Osteocyte (in vitro differentiated cells): Measurements from ENCODE around the gene ADGRB2. TPM values are rescaled to one million over a fixed set of nuclear protein-coding genes. Genes with fewer than 3 reads are reported as not detected.

Source experiments
- DNase-seq: peaks from one replicate; pipeline ENCODE4 v3.0.0; 2021; ENCODE audit warnings: mixed read lengths; ENCODE audit not compliant: unreplicated experiment; ENCODE audit errors: extremely low spot score
- H3K27ac Mint-ChIP-seq: one replicate; pipeline ENCODE4 v1.8.0; 2021; ENCODE audit warnings: mild to moderate bottlenecking, mixed read lengths; ENCODE audit not compliant: unreplicated experiment
- H3K27me3 Mint-ChIP-seq: one replicate; pipeline ENCODE4 v1.8.0; 2021; ENCODE audit warnings: mixed read lengths; ENCODE audit not compliant: unreplicated experiment
- H3K36me3 Mint-ChIP-seq: one replicate; pipeline ENCODE4 v1.8.0; 2021; ENCODE audit warnings: mixed read lengths; ENCODE audit not compliant: unreplicated experiment
- H3K4me1 Mint-ChIP-seq: one replicate; pipeline ENCODE4 v1.8.0; 2021; ENCODE audit warnings: mixed read lengths; ENCODE audit not compliant: unreplicated experiment
- H3K4me3 Mint-ChIP-seq: one replicate; pipeline ENCODE4 v1.8.0; 2021; ENCODE audit warnings: mild to moderate bottlenecking, moderate library complexity, mixed read lengths; ENCODE audit not compliant: unreplicated experiment
- H3K9me3 Mint-ChIP-seq: one replicate; pipeline ENCODE4 v1.8.0; 2021; ENCODE audit warnings: mixed read lengths; ENCODE audit not compliant: unreplicated experiment
- total RNA-seq: library from RNA; stranded (reverse); gene quantifications from 2 replicates; pipeline ENCODE4 v1.2.1, GENCODE V29; 2021
- TF ChIP-seq, protein P1 (sequence below): fragments of 200-600 bp; sonication (generic); IDR thresholded peaks from 2 replicates; pipeline ENCODE4 v1.5.0; 2021; ENCODE audit warnings: antibody characterized with exemption, mild to moderate bottlenecking, moderate library complexity

The ADGRB2 gene
- total RNA-seq, 1 donor from 2014 or later: 8.2 TPM

DNA sequence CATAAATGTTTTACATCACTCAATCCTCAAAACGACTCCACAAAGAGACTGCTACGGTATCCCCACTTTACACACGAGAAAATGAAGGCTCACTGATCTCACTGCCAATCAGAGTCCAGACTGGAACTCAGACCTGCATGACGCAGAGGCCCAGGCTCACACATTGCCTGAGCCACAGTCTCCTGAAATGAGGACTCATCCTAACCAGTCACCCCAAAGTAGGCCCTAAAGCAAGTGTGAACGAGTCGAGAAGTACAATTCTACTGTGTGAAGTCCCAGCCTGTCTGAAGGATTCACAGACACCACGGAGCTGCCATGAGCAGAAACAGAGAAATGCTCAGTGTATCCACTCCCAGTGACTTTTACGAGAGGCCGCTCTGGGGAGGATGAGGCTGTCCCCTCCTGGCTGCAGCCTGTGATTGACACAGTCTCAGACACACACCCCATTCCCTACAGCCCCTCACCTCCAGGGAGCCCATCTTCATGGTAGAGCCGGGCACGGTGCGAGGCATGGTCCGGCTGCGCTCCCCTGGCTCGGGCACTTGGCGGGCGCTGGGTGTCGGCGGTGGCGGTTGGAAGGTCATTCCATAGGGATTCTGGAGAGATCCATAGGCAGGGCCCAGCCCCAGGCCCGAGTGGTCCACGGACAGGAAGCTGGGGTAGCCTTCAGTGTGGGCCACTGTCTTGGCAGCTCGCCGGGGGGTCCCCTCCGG, 33.6 kb downstream of the ADGRB2 start:
- no peaks in the 10 kb centered on the region for H3K27me3 Mint-ChIP-seq
- no peaks in the 10 kb centered on the region for H3K4me1 Mint-ChIP-seq
- H3K36me3 Mint-ChIP-seq: no peaks in the 10 kb centered on the region
- no peak overlapping the region for H3K27ac Mint-ChIP-seq
- no peak for DNase-seq
- TF ChIP-seq, protein P1, sequence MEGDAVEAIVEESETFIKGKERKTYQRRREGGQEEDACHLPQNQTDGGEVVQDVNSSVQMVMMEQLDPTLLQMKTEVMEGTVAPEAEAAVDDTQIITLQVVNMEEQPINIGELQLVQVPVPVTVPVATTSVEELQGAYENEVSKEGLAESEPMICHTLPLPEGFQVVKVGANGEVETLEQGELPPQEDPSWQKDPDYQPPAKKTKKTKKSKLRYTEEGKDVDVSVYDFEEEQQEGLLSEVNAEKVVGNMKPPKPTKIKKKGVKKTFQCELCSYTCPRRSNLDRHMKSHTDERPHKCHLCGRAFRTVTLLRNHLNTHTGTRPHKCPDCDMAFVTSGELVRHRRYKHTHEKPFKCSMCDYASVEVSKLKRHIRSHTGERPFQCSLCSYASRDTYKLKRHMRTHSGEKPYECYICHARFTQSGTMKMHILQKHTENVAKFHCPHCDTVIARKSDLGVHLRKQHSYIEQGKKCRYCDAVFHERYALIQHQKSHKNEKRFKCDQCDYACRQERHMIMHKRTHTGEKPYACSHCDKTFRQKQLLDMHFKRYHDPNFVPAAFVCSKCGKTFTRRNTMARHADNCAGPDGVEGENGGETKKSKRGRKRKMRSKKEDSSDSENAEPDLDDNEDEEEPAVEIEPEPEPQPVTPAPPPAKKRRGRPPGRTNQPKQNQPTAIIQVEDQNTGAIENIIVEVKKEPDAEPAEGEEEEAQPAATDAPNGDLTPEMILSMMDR: no peak
- H3K4me3 Mint-ChIP-seq: no peak overlapping the region
- no peaks in the 10 kb centered on the region for H3K9me3 Mint-ChIP-seq

DNA sequence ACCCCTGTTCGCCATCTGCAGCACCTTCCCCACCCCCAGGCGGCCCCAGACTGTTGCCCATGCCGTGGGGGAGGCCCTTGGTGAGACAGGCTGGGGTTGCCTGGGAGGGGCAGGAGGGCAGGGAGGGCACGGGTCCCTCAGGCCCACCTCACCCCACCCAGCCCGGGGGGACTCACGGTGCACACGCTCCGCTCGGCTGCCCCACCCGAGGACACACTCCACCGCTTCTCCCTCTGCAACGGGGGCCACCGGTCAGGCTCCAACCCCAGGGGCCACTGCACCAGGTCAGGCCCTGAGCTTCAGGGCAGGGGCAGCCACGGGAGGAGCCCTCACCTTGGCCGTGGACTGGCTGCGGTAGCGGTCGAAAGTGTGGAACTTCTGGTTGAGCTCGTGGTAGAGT, 36.3 kb downstream of the ADGRB2 start:
- TF ChIP-seq, protein P1: no peak
- no peak for DNase-seq
- Mint-ChIP-seq H3K4me3 (no peak overlapping the region), H3K27ac (no peak overlapping the region), H3K27me3 (no peaks in the 10 kb centered on the region), H3K36me3 (no peaks in the 10 kb centered on the region), H3K4me1 (no peaks in the 10 kb centered on the region), H3K9me3 (no peaks in the 10 kb centered on the region)

DNA sequence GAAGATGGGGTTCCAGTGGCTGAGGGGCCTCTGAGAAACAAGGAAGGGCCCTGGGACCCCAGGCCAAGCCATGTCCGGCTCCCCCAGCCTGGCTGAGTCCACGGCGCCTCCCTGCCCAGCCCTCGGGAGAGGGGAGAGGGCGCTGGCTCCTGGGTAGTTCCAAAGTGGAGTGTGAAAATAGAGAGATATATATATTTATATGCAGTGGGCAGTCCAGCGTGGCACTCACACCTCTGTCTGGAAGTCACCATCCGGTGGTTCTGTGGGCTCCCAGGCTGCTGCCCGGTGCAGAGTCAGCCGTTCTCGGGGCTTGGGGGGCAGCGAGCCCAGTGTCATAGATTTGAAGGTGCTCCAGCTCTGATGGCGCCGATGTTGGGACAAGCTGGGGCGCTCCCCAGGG, 36.9 kb downstream of the ADGRB2 start:
- TF ChIP-seq, protein P1: no peak
- Mint-ChIP-seq H3K27me3 (no peaks in the 10 kb centered on the region), H3K36me3 (no peaks in the 10 kb centered on the region), H3K4me3 (no peak overlapping the region), H3K4me1 (no peaks in the 10 kb centered on the region), H3K27ac (no peak overlapping the region), H3K9me3 (no peaks in the 10 kb centered on the region)
- no peak for DNase-seq

DNA sequence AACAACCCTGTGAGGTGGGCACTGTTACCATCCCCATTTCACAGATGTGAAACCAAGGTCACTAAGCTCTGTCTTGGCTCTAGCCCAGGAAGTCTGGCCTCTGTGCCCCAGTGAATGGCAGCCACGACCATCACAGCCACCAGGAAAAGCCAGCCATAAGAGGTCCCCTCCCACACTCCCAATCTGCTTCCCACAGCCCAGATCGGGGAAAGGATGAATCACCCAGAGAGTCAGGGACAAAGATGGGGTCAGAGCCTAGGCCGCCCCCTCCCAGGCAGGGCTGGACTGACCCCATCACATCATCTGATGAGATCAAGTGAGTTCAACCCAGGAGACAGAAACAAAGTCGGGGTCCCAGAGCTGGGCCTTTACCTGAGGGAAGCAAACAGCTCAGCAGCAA, 37.4 kb downstream of the ADGRB2 start:
- Mint-ChIP-seq H3K9me3 (no peaks in the 10 kb centered on the region), H3K27ac (no peak overlapping the region), H3K27me3 (peaks cover 3% of the 10 kb centered on the region), H3K4me1 (no peaks in the 10 kb centered on the region), H3K4me3 (no peak overlapping the region), H3K36me3 (no peaks in the 10 kb centered on the region)
- DNase-seq: no peak
- TF ChIP-seq, protein P1: no peak

DNA sequence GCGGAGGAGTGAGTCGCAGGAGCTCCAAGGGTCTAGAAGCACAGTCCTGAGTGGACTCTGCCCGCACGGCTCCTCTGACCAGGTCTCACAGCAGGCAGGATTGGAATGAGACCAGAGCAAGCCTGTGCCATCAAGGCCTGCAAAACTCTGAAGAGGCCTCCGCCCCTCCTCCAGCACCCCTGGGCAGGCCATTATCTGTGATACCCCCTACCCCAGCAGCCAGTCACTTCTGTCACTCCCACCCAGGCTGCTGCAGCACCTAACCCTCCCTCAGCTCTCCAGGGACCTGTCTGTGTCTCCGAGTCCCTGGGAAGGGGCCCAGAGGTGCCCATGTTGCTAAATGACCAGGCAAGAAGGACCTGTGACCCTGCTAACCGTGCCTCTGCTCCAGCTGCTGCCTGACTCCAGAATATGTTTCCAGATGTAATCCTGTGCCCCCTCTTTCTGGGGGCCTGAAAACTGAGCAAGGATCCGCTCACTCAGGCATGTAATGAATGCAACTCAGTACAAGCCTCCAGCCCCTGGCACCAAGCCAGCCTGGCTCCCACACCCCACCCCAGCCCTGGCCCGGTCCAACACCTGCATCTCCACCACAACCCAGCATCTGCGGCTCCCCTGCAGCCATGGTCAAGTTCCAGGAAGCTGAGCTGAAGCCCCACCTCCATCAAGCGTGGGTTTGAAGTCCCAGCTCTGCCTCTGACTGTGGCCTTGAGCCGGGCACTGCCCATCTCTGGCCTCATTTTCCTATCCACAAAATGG, 38.2 kb downstream of the ADGRB2 start:
- no peak for DNase-seq
- no peak overlapping the region for H3K27ac Mint-ChIP-seq
- TF ChIP-seq, protein P1: no peak
- H3K4me1 Mint-ChIP-seq: no peaks in the 10 kb centered on the region
- no peak overlapping the region for H3K4me3 Mint-ChIP-seq
- peaks cover 6% of the 10 kb centered on the region for H3K27me3 Mint-ChIP-seq
- H3K9me3 Mint-ChIP-seq: no peaks in the 10 kb centered on the region
- no peaks in the 10 kb centered on the region for H3K36me3 Mint-ChIP-seq
